ENCODE data around the gene C11orf91.

The C11orf91 gene, protein sequence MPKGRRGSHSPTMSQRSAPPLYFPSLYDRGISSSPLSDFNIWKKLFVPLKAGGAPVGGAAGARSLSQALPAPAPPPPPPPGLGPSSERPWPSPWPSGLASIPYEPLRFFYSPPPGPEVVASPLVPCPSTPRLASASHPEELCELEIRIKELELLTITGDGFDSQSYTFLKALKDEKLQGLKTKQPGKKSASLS

DNA sequence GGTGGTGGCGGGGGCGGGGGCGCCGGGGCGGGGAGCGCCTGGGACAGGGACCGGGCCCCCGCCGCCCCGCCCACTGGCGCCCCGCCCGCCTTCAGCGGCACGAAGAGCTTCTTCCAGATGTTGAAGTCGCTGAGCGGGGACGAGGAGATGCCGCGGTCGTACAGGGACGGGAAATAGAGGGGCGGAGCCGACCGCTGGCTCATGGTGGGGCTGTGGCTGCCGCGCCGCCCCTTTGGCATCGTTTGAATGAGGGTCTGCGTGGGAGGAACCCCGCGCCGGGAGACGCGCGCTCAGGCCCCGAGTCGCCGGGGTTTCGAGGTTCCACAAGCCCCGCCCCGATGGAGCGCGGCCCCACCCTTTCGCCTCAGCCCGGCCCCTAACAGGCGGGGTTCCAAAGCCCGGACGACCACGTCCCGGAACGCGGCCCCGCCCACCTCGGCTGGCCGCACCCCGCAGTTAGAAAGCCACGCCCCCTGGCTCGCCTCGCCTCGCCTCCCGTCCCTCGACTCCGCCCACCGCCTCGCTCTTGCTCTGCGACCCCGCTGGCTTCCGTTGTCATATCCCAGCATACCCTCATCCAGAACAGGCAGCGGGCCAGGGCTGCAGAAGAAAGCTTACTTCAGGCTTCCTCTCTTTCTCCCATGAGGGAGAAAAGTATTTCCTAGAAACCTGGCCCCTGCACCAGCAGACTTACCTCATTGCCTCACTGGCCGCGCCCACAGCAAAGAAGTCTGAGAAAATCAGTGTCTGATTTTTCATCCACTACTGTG, at the start of gene C11orf91:
C11orf91 (minus strand) TSS at position 325 of the 770 bp plus-strand sequence; CDS start at position 239, 86 bp downstream.
- Mint-ChIP-seq H3K4me3 (peak within 1 kb of the TSS; percentile 88), H3K4me1 (ENCODE audit: low read depth) (peaks cover 27% of the 10 kb centered on the region), H3K36me3 (ENCODE audit: low read depth) (peaks cover 4% of the 10 kb centered on the region), H3K9me3 (no peaks in the 10 kb centered on the region), H3K27me3 (ENCODE audit: low read depth) (peaks cover 23% of the 10 kb centered on the region), H3K27ac (peak within 1 kb of the TSS; percentile 88)

DNA sequence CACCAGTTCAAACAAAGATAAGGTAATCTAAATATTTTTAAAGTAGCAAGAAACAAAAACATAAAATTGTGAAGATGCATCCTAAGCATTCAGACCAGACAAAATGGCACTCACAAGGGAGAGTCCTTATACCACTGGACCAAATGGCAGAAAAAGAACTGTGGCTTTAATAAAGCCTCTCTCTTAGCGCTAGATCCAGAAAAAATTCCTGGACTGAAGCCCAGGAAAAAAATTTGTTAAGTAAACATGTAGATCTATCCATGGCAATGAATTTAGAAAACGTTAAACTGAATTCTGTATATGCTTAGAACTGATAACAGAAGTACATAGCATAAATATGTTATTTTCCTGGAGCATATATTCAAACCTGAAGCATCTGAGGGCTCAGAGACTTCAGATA, 47.4 kb upstream of the C11orf91 start:
- Mint-ChIP-seq H3K9me3 (no peaks in the 10 kb centered on the region), H3K4me1 (ENCODE audit: low read depth) (no peaks in the 10 kb centered on the region), H3K27me3 (ENCODE audit: low read depth) (no peaks in the 10 kb centered on the region), H3K36me3 (ENCODE audit: low read depth) (peaks cover 14% of the 10 kb centered on the region), H3K27ac (no peak overlapping the region), H3K4me3 (no peak overlapping the region)

DNA sequence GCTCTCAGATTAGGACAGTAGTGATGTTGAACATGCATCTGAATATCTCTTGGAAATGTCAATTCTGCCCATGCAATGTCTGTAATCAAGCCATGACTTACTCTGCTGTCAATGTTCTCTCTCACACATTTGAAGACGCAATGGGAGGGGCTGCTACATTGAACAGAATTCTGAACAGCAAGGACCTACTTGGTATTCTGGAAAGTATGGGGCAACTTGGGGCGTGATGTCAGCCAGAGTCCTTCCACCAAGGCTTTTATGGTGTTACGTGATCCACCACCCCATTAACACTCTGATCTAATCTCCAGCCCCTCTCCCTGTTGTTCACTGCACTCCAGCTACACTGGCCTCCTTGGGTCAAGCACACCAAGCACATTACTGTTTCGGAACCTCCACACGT, 42.7 kb upstream of the C11orf91 start:
- H3K4me3 Mint-ChIP-seq: no peak overlapping the region
- H3K27ac Mint-ChIP-seq: no peak overlapping the region
- no peaks in the 10 kb centered on the region for H3K4me1 Mint-ChIP-seq (ENCODE audit: low read depth)
- H3K36me3 Mint-ChIP-seq (ENCODE audit: low read depth): peaks cover 15% of the 10 kb centered on the region
- H3K9me3 Mint-ChIP-seq: no peaks in the 10 kb centered on the region
- peaks cover 4% of the 10 kb centered on the region for H3K27me3 Mint-ChIP-seq (ENCODE audit: low read depth)

DNA sequence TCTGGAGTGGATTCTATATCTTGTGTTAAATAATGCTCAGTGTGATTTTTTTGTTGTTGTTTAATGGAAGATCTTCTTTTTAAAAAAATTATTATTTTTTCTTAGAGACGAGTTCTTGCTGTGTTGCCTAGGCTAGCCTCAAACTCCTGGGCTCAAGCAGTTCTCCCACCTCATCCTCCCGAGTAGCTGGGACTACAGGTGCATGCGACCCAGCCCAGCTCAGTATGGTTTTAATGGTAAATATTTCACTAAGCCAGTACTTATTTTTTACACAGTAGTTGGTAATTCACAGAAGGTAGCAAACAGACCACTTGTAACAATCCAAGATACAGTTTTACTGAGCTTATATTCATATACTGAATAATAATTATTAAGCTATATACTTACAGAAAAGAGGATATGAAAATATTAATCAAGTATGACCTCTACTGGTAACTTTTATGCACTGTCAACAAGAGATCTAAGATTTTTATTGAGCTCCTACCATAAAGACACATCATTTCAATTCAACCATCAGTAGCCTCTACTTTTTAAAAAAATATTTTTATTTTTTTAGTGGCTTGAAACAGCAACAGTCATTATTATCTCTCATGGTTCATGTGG, 41.7 kb upstream of the C11orf91 start:
- Mint-ChIP-seq H3K27me3 (ENCODE audit: low read depth) (peaks cover 6% of the 10 kb centered on the region), H3K27ac (no peak overlapping the region), H3K9me3 (no peaks in the 10 kb centered on the region), H3K4me3 (no peak overlapping the region), H3K36me3 (ENCODE audit: low read depth) (peaks cover 12% of the 10 kb centered on the region), H3K4me1 (ENCODE audit: low read depth) (no peaks in the 10 kb centered on the region)

DNA sequence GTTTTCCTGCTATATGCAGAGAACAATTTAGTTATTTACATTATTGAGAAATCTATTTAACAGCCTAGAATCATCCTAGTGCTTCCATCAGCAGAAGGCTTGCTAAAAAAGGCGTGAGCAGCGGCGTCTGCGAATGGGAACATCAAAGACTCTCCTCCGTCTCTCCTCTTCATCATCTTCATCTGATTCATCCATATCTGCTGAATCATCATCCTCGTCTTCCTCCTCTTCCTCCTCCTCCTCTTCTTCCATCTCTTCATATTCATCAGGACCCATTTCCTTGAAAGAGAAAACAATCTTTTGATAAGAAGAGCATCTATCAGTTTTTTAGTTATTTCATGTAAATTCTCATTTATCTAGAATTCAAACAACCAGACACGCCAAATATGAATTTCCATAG, 41.2 kb upstream of the C11orf91 start:
- no peaks in the 10 kb centered on the region for H3K4me1 Mint-ChIP-seq (ENCODE audit: low read depth)
- H3K27ac Mint-ChIP-seq: no peak overlapping the region
- peaks cover 6% of the 10 kb centered on the region for H3K27me3 Mint-ChIP-seq (ENCODE audit: low read depth)
- peaks cover 9% of the 10 kb centered on the region for H3K36me3 Mint-ChIP-seq (ENCODE audit: low read depth)
- no peaks in the 10 kb centered on the region for H3K9me3 Mint-ChIP-seq
- H3K4me3 Mint-ChIP-seq: no peak overlapping the region

DNA sequence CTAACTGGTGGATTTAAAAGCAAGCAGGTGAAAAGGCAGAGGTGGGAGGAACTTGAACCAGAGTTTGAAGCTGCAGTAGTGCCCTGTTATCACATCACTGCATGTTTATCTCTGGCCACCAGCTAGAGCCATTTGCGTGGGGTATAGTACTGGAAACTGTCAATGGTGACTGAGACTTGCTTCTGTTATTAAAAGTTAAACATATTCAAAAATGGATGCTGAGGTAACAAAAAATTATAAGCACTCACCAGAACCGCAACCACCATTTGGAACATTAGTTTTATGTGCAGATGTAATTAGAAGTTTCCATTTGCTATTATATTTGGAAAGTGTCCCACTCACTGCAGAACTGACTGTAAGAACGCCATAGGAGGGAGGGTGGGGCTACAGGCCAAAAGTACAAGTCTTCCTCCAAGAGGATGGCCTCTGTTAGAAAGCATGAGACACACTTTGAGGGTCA, 36.8 kb upstream of the C11orf91 start:
- Mint-ChIP-seq H3K9me3 (no peaks in the 10 kb centered on the region), H3K27ac (no peak overlapping the region), H3K4me3 (no peak overlapping the region), H3K27me3 (ENCODE audit: low read depth) (peaks cover 6% of the 10 kb centered on the region), H3K4me1 (ENCODE audit: low read depth) (peaks cover 27% of the 10 kb centered on the region), H3K36me3 (ENCODE audit: low read depth) (peaks cover 24% of the 10 kb centered on the region)

DNA sequence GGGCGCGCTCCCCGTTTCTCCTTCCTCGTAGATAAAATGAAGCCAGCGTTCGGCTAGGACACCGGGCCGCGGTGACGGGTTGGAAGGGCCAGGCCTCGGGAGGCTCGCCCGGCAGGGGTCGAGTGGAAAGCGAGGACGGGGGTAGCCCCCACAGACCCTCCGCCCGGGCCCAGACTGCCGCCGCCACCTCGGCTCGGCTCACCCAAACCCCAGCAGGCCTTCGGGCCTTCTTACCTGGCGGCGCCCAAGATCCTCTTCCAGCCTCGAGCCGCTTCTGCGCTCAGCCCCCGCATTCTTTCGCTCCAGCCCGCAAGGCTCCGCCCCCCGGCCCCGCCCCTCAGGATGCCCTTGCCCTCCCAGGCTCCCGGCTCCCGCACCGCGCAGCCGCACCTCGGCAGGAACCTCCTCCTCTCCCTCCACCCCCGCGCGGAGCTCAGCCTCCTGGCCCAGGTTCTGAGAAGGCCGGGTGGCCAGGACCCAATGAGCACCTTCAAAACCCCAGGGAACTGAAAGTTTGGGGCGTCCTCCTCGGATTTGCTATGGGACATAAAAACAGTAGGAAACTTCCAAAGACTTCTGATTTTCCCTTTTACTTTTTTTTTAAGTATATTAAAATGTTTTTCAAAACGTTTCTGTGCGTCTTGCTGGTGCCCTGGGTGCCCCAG, 35.7 kb upstream of the C11orf91 start, which contains the start of gene CD59:
CD59 (minus strand) TSS at position 276 of the 665 bp plus-strand sequence. CDS start 13,978 bp downstream, outside the sequence.
- Mint-ChIP-seq H3K9me3 (no peaks in the 10 kb centered on the region), H3K4me1 (ENCODE audit: low read depth) (peaks cover 33% of the 10 kb centered on the region), H3K36me3 (ENCODE audit: low read depth) (peaks cover 24% of the 10 kb centered on the region), H3K4me3 (peak within 1 kb of the TSS; percentile 90), H3K27ac (peak within 1 kb of the TSS; percentile 88), H3K27me3 (ENCODE audit: low read depth) (peaks cover 6% of the 10 kb centered on the region)

DNA sequence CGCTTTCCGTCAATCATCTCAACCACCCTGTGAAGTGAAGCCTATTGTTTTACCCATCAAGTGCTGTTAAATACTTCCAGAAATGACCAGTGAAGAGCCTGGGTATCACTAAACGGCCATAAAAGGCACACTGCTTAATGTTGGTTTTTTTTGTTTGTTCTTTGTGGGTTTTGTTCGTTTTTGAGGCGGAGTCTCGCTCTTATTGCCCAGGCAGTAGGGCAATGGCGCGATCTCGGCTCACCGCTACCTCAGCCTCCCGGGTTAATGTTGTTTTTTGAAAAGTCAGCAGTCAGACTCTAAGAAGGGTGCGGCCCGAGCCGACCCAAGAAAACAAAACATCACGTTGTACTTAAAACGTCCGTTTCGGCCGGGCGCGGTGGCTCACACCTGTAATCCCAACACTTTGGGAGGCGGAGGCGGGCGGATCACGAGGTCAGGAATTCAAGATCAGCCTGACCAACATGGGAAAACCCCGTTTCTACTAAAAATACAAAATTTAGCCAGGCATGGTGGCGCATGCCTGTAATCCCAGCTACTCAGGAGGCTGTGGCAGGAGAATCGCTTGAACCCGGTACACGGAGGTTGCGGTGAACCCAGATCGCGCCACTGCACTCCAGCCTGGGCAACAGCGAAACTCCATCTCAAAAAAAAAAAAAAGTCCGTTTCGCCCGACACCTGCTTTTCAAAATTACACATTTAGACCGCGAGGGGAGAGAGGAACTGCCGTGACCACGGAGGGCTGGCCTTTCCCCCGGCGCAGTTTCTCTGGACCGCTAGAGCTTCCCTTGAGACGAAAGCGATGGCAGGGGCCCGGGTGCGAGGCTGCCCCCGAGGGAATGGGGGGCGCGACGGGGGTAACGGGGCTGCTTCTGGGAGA, 34.9 kb upstream of the C11orf91 start:
- H3K9me3 Mint-ChIP-seq: no peaks in the 10 kb centered on the region
- peaks cover 6% of the 10 kb centered on the region for H3K27me3 Mint-ChIP-seq (ENCODE audit: low read depth)
- H3K4me1 Mint-ChIP-seq (ENCODE audit: low read depth): peaks cover 35% of the 10 kb centered on the region
- peak overlapping the region; percentile 90 for H3K4me3 Mint-ChIP-seq
- H3K36me3 Mint-ChIP-seq (ENCODE audit: low read depth): peaks cover 27% of the 10 kb centered on the region
- H3K27ac Mint-ChIP-seq: peak overlapping the region; percentile 88

DNA sequence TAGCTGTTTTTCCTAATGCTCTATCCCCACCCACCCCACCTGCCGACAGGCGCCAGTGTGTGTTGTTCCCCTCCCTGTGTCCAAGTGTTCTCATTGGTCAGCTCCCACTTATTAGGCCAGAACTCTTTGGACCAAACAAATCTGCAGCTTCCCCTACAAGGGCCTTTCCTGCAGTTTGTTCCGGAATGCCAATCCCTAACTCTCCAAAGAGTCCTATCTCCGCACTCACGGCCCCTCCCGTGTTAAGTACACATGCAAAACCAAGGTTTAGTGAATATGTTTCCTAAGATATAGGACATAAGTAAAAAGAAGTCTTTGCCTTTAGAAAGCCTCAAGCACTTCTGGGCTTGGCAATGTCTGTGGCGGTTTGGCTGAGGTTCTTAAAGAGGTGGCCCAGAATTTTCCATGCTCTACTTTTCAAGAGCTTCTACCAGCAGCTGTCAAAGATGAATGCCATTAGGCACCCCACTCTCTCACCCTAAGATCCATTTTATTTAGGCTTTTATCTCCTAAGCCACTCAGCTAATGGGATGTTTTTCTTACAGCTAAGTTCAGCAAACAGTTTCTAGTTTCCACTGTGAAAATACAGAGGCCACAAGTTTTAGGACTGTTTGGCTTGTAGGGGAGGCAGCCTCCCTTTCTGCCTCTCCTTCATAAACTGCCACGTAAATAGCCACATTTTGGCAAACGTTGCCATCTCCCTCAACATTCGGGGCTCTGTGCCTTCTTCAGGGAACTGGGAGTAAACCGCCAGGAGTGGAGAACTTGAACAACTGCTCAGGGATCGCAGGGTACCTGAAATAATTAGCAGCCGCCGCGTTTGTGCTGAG, 34.0 kb upstream of the C11orf91 start:
- Mint-ChIP-seq H3K4me1 (ENCODE audit: low read depth) (peaks cover 35% of the 10 kb centered on the region), H3K27ac (peak overlapping the region; percentile 88), H3K9me3 (no peaks in the 10 kb centered on the region), H3K27me3 (ENCODE audit: low read depth) (peaks cover 6% of the 10 kb centered on the region), H3K4me3 (peak overlapping the region; percentile 90), H3K36me3 (ENCODE audit: low read depth) (peaks cover 32% of the 10 kb centered on the region)

DNA sequence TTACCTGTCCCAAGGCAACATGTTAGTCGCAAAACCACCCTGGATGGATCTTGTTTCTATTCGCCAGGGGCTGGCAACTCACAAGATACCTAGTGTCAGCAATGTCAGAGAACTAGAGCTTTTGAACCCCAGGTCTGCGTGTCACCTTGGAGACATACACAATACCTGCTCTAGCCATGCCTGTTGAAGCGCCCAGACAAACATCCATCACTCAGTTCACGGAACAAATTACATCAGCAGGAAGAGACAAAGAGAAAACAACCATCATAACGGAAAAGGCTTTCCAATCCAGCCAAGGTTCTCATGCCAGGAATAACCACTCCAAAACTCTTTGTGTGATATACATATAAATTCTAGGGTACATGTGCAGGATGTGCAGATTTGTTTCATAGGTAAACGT, 33.4 kb upstream of the C11orf91 start:
- Mint-ChIP-seq H3K36me3 (ENCODE audit: low read depth) (peaks cover 35% of the 10 kb centered on the region), H3K9me3 (no peaks in the 10 kb centered on the region), H3K27ac (peak overlapping the region; percentile 70), H3K27me3 (ENCODE audit: low read depth) (peaks cover 6% of the 10 kb centered on the region), H3K4me3 (peak overlapping the region; percentile 70), H3K4me1 (ENCODE audit: low read depth) (peaks cover 38% of the 10 kb centered on the region)

DNA sequence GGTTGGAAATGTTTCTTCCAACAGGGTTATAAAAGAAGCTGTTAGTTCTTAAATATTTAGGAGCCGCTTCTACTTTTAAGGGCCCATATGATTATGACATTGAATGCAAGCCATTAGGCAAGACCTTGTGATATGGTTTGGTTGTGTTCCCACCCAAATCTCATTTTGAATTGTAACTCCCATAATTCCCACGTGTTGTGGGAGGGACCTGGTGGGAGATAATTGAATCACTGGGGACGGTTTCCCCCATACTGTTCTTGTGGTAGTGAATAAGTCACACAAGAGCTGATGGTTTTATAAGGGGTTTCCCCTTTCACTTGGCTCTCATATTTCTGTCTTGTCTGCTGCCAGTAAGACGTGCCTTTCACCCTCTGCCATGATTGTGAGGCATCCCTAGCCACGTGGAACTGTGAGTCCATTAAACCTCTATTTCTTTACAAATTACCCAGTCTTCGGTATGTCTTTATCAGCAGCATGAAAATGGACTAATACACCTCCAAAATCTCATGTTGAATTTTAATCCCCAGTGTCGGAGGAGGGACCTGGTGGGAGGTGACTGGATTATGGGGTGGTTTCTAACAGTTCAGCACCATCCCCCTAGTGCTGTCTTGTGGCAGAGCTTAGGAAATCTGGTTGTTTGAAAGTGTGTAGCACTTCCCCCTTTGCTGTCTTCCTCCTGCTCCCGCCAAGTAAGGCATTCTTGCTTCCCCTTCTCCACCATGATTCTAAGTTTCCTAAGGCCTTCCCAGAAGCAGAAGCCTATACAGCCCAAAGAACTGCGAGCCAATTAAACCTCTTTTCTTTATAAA, 31.3 kb upstream of the C11orf91 start:
- Mint-ChIP-seq H3K27me3 (ENCODE audit: low read depth) (no peaks in the 10 kb centered on the region), H3K9me3 (no peaks in the 10 kb centered on the region), H3K36me3 (ENCODE audit: low read depth) (peaks cover 44% of the 10 kb centered on the region), H3K4me1 (ENCODE audit: low read depth) (peaks cover 45% of the 10 kb centered on the region), H3K4me3 (no peak overlapping the region), H3K27ac (no peak overlapping the region)

DNA sequence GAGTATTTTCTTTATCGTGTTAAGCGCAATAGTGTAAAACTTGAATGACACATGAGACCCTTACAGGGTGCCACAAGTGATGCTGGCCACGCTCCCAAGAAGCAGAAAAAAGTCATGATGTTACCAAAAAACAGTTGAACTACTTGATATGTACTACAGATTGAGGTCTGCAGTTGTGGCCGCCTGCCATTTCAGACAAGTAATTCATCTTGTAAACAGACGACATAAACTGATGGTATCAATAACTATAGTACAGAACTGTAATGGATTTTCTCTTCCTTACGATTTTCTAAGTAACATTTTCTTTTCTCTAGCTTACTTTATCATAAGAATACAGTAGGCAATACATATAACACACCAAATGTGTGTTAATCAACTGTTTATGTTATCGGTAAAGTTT, 30.1 kb upstream of the C11orf91 start:
- Mint-ChIP-seq H3K4me1 (ENCODE audit: low read depth) (peaks cover 52% of the 10 kb centered on the region), H3K27me3 (ENCODE audit: low read depth) (no peaks in the 10 kb centered on the region), H3K27ac (no peak overlapping the region), H3K4me3 (no peak overlapping the region), H3K9me3 (no peaks in the 10 kb centered on the region), H3K36me3 (ENCODE audit: low read depth) (peaks cover 51% of the 10 kb centered on the region)

Measured in T-helper 1 cell treated with Interleukin-12 subunit alpha and Interleukin-12 subunit beta and Interleukin-4 antibody, amounts not matched to agents 30 μg/mL and 1 μg/mL, for 36 hours (primary cell).